Forelimb muscle (tissue), 1 donor: ENCODE measurements around the gene ZC3H12D. TPM values are rescaled to one million over a fixed set of nuclear protein-coding genes. Genes with fewer than 3 reads are reported as not detected.
A peak's percentile ranks its signal among the peaks of the same experiment; 100 is the strongest.

Experiments
- DNase-seq: peaks from one replicate; pipeline ENCODE4 v3.0.0-alpha.2; 2013; ENCODE audit warnings: low read depth
- polyA plus RNA-seq: library from polyadenylated mRNA; unstranded; fragments of 120-200 nt; gene quantifications from one replicate; pipeline ENCODE4 v1.2.1, GENCODE V29; 2013; ENCODE audit not compliant: insufficient read length

Gene ZC3H12D
- polyA plus RNA-seq, 1 donor = 0.35 TPM

GRCh38 chr6:149443411-149444181 lies 41.2 kb downstream of the ZC3H12D start:
- no peak for DNase-seq

- DNase-seq = no peak
These were observed 43.1 kb downstream of the ZC3H12D start for GRCh38 chr6:149441740-149442139.

GRCh38 chr6:149440735-149441671 lies 43.8 kb downstream of the ZC3H12D start:
- no peak for DNase-seq

- no peak for DNase-seq
These were observed 45.2 kb downstream of the ZC3H12D start for GRCh38 chr6:149439626-149440025.

GRCh38 chr6:149438855-149439254 lies 46.0 kb downstream of the ZC3H12D start:
- no peak for DNase-seq

- no peak for DNase-seq
These were observed 47.6 kb downstream of the ZC3H12D start for GRCh38 chr6:149437212-149437611.

DNA sequence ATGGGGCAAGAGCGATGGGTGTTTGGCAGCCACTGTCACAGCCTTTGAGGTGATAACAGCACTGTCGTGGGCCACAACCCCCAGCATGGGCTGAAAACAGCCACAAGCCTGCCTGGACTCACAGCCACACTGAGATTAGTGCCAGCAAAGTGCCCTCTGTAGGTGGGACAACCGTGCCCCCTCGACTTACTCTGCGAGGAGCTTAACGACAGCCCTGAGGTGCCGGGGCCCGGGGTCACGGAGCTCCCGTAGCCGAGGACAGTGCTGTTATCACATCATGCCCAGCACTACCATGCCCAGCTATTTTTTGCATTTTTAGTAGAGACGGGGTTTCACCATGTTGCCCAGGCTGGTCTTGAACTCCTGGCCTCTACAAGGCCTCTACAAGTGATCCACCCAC lies 48.2 kb downstream of the ZC3H12D start:
- no peak for DNase-seq

GRCh38 chr6:149435919-149436586 lies 48.8 kb downstream of the ZC3H12D start:
- no peak for DNase-seq

GRCh38 chr6:149433881-149434280 lies 50.9 kb downstream of the ZC3H12D start:
- no peak for DNase-seq

DNA sequence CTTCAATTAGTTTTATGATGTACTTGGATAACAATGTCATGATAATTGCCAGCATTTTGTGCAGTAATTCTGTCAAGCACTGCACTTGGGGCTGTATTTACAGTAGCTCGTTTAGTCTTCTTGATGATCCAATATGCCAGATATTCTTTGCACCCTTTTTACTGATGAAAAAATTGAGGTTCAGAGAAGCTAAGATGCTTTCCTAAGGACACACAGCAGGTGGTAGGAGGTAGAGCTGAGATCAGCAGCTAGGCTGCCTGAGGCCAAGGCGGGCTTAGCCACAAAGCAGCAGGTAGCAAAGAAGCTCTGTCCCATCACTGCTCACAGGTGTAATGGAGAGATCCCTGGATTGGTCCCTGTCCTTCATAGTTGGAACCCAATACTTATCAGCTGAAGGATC lies 51.4 kb downstream of the ZC3H12D start:
- DNase-seq = no peak

- peak; percentile 67 for DNase-seq
These were observed 52.7 kb downstream of the ZC3H12D start for GRCh38 chr6:149431905-149432775.

DNA sequence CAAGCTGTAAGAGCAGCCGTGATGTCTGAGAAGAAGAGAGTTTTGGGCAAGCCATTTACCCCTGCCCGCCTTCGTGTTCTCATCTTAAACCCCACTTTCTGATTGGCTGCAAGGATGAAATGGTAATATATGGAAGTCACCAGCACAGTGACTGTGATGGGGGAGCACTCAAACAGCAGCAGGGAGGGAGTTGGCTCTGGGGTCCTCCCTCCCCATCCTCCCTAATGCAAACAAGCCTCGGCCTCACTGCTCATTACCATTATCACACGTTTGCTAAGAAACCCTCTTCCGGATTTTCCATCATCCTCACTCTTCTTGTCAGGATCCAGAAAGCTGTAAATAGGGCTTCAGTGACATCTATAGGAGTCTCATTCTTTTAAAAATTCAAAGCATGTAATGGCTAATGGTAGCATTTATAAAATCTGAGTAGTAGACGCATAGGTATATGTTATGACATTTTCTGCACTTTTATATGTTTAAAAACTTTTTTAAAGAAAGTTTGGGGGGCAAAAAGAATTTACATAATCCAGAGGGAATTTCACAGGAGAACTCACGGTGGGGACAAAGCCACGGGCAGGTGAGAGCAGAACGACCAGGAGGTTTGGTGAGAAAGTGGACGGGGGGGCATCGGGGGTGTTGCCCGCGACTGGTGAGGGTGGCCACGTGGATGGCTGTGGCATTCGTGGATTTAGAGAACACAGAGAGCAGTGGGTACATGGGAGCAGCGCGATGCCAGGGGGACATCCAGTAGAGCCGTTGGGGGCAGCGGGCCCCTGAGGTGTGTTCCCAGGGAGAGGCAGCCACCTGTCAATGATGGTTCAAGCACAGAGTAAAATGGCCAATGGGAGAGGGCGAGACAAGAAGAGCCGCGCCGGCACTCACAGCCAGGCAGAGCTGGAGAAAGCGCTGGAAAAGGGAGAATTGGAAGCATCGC lies 55.1 kb downstream of the ZC3H12D start:
- no peak for DNase-seq

DNA sequence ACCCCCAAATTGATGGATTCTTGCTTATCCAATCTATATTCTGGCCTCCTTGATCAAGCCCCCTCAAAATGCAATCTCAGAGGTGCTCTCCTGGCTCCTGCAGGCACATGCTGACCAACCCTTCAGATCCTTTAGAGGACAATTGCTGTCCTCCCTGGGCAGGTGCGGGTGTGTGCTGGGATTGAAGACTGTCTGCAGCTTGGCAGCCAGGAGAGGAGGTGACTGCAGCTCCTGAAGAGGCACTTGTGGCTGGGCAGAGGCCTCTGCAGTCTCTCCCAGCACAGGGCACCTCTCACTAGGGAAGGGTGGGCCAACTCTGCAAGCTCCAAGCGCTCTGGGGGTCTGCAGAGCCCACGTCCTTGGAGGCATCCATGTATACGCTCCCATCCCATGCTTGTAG lies 56.2 kb downstream of the ZC3H12D start:
- no peak for DNase-seq

GRCh38 chr6:149425754-149426153 lies 59.1 kb downstream of the ZC3H12D start:
- no peak for DNase-seq

GRCh38 chr6:149425224-149425623 lies 59.6 kb downstream of the ZC3H12D start:
- no peak for DNase-seq

DNA sequence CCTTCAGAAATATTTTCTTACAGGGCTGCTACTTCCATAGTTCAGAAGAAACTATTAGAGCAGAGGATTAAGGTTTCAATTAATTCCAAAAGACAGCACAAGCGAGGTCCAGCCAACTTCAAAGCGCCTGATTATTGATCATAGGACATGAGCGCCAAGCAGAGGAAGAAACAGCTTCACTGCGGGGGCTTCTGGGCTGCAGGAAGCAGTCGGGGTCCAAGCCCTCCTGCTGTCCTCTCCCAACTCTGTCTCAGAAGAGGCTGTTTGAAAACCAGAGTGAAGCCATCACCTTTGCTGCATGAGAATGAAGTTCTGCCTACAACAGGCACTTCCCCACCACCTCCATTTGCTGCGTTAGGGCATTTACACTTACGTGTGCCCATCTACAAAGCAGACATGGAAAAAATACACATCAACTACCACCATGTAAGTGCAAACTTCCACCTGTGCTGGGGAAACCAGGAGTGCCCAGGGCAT lies 60.8 kb downstream of the ZC3H12D start:
- DNase-seq = no peak

DNA sequence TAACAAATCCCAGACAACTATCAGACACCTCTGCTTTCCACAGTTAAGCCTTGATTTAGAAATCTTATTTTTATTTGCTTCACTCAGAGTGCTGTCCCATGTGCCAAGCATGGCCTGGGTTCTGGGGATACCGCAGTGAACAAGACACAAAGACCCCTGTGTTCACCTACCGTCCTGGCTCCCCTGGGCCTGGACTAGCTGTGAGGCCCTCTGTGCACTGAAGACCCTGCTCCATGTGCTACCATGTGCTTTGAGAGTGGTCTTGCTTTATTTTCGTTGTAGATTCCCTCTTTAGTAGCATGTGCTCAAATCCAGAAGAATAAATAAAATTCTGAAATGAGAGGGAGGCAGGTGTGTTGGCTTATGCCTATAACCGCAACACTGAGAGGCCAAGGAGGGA lies 62.2 kb downstream of the ZC3H12D start:
- DNase-seq = no peak

- DNase-seq = no peak
These were observed 63.7 kb downstream of the ZC3H12D start for GRCh38 chr6:149421132-149421531.

DNA sequence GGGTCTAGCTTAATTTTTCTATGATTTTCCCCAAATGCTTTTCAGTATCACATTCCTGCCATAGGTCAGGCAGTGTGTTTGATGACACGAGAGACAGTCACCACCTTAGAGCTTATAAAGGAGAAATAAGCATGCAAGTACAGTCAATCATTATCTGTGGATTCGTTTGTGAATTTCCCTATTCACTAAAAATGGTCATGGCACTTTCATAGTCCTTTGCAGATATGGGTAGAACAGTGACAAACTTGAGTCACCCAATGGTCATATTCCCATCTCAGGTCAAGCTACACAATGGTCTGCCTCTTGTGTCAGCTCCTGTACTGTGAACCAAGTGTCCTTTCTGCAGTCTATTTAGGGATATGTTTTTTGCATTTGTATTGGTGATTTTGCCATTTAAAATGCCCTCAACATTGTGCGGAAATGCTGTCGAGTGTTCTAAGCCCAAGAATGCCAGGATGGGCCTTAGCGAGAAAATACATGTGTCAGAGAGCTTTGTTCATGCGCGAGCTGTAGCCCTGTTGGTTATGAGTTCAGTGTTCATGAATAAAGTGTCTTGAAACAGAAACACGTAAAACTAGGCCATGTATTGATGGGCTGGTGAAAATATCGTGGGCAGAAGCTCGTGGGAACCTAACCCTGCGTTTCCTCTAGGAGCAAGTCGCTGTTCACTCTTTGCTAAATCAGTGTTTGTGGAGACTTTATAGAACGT lies 65.0 kb downstream of the ZC3H12D start:
- no peak for DNase-seq
